ENCODE measurements around the gene SEMA5B. TPM values are rescaled to one million over a fixed set of nuclear protein-coding genes. Genes with fewer than 3 reads are reported as not detected.
A peak's percentile ranks its signal among the peaks of the same experiment; 100 is the strongest.

Gene SEMA5B
- total and polyA plus RNA-seq, 2 donors (not counting 3 experiments of a cell fraction or from before 2014, with no cell fraction given) = 0.07 TPM; not detected in 1

DNA sequence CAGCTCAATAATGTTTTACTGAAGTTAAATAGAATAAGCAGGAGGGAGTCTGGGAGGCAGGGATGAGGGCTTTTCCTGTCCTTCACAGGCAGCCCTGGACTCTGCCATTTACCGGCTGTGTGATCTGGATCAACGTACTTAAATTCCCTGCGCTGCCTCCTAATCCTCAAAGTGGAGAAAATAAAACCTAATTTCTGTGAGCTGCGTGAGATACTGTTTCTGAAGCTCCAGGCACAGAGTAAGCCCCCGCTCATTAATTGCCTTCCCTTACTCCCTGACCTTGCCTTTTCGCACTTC, 39.0 kb upstream of the SEMA5B start:
- Histone ChIP-seq H3K27ac (ENCODE audit: insufficient read depth, low read depth, low read length) (no peak overlapping the region), H3K79me2 (ENCODE audit: control insufficient read depth, insufficient read depth, low read length) (peaks cover 44% of the 10 kb centered on the region), H4K20me1 (replicated peaks; ENCODE audit: control insufficient read depth, extremely low read depth, insufficient read depth, low read length) (no peaks in the 10 kb centered on the region), H3K4me3 (replicated peaks in 1 of 3; ENCODE audit: insufficient read depth in 1 of 3, low read depth in 1 of 3, low read length in 3 of 3) (peak overlapping the region in 1 of 3 experiments; percentile 92), H3K9me1 (replicated peaks; ENCODE audit: control insufficient read depth, extremely low read depth, insufficient read depth, low read length) (no peaks in the 10 kb centered on the region), H3K9ac (replicated peaks; ENCODE audit: extremely low read depth, insufficient read depth, low read length) (no peak overlapping the region), H3K4me1 (ENCODE audit: control insufficient read depth, extremely low read depth, insufficient read depth, low read length) (peaks cover 19% of the 10 kb centered on the region), H3K9me3 (replicated peaks; ENCODE audit: control insufficient read depth, insufficient read depth, low read length) (no peaks in the 10 kb centered on the region), H2AFZ (ENCODE audit: low read depth, low read length) (peak overlapping the region; percentile 65), H3K27me3 (ENCODE audit: control insufficient read depth in 2 of 2, insufficient read depth in 2 of 2, low read length in 2 of 2) (peaks cover 2 to 3% of the 10 kb centered on the region in 2 experiments), H3K4me2 (ENCODE audit: insufficient read depth, low read length) (peak overlapping the region; percentile 43), H3K36me3 (ENCODE audit: control insufficient read depth in 2 of 2, extremely low read depth in 1 of 2, insufficient read depth in 2 of 2, low read length in 2 of 2) (no peaks in the 10 kb centered on the region)
- DNase-seq (ENCODE audit: low read depth, low spot score) (no peak), FAIRE-seq (no peak)
- ChIA-PET POLR2A (interaction anchor here (1.0 to 1.8 kb wide), 3 partner anchors 13 to 24 kb away, joined by 3 to 10 read pairs (median 5); no protein-coding TSS in a partner anchor), CTCF (interaction anchor here (0.8 to 2.7 kb wide), 8 partner anchors 10 to 113 kb away, joined by 3 to 20 read pairs (median 7); partner anchors contain the start of gene SEMA5B)
- BruUV-seq (replicated peaks) = no TSS peak
- dilution Hi-C loops (cut with MboI; ENCODE audit: extremely low pct_ligation_motif_present, low sequenced_read_pairs) = no loop called here
- intact Hi-C loops (cut with micrococcal nuclease) = loop anchor here (2.0 to 5.0 kb wide), 2 partner anchors 16 to 136 kb away; partner anchors contain the start of gene SEC22A
- TF ChIP-seq FOS (IDR thresholded peaks at IDR 0.05; ENCODE audit: borderline replicate concordance, insufficient read depth, low read length) (no peak), POLR2A (IDR thresholded peaks at IDR 0.05; ENCODE audit: low read depth, low read length) (no peak), EZH2 (IDR thresholded peaks at IDR 0.05; ENCODE audit: borderline replicate concordance, low read depth, low read length, severe bottlenecking) (no peak), MAX (IDR thresholded peaks at IDR 0.05; ENCODE audit: insufficient read depth, insufficient read length) (no peak), POLR2AphosphoS5 (IDR thresholded peaks at IDR 0.05; ENCODE audit: insufficient read depth, low read depth, low read length) (no peak), JUN (IDR thresholded peaks at IDR 0.05; ENCODE audit: borderline replicate concordance, insufficient read depth, insufficient read length, low read depth) (no peak), GATA2 (IDR thresholded peaks at IDR 0.05; ENCODE audit: insufficient read depth, insufficient read length, low read depth, low read length) (no peak), MYC (IDR thresholded peaks at IDR 0.05; ENCODE audit: low read depth, low read length) (no peak)
- TF ChIP-seq, protein P1, sequence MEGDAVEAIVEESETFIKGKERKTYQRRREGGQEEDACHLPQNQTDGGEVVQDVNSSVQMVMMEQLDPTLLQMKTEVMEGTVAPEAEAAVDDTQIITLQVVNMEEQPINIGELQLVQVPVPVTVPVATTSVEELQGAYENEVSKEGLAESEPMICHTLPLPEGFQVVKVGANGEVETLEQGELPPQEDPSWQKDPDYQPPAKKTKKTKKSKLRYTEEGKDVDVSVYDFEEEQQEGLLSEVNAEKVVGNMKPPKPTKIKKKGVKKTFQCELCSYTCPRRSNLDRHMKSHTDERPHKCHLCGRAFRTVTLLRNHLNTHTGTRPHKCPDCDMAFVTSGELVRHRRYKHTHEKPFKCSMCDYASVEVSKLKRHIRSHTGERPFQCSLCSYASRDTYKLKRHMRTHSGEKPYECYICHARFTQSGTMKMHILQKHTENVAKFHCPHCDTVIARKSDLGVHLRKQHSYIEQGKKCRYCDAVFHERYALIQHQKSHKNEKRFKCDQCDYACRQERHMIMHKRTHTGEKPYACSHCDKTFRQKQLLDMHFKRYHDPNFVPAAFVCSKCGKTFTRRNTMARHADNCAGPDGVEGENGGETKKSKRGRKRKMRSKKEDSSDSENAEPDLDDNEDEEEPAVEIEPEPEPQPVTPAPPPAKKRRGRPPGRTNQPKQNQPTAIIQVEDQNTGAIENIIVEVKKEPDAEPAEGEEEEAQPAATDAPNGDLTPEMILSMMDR (IDR thresholded peaks at IDR 0.05; ENCODE audit: extremely low read depth in 1 of 2, insufficient read depth in 1 of 2, low read depth in 1 of 2, low read length in 2 of 2) = no peak

All from endothelial cell of umbilical vein (primary cell).